NCI-H2029 (cell line): ENCODE results near the gene HOXD10.
A peak's percentile ranks its signal among the peaks of the same experiment; 100 is the strongest.

Experiments
- DNase-seq: peaks from one replicate; lab custom pipeline; 2025; lab: John Stamatoyannopoulos, UW

Gene HOXD10

GRCh38 chr2:176107731-176108181, 8.8 kb upstream of the HOXD10 start:
- peak; percentile 18 for DNase-seq

DNA sequence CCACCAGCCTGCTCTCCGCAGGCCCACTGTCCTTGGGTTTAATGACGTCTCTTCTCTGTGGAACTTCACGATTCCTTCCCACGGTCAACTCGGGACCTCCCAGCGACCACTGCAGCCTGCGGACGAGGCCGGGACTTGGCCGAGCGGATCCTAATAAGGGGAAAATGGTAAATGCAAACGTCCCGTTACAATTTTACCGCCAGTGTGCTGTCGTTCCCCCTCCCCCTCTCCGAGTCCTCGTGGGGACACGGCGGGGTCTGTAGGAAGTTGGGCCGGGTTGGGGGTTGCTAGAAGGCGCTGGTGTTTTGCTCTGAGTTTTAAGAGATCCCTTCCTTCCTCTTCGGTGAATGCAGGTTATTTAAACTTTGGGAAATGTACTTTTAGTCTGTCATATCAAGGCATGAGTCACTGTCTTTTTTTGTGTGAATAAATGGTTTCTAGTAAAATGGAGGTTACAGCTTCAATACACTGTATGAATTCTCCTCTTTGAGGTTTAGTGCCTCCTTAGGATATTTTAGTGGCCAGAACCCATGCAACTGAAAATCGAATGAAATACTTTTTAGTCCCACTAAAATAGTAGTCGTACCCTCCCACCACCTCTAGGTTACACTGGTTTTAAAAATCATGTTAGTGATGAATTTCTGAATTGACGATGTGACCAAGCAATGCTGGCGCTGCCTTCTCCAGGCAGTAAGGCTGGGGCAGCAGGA, 7.2 kb upstream of the HOXD10 start:
- no peak for DNase-seq

DNA sequence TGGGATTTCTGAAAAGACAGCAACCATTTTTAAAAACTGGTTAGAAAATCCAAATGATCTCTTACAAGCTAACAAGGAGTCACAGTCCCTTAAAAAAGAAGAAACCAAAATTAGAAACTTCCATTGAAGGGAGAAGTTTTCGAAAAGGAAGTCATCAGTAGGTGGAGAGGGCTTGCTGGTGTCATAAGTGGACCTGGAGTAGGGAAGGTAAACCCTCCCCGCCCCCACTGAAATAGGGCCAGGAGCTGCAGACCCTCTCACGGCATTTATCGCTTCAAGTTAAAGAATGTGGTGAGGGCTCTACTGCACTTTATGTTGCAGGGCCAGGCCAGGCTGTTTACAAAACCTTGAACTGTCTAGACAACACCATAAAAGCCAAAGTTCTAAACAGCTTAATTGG, 6.6 kb upstream of the HOXD10 start:
- no peak for DNase-seq

DNA sequence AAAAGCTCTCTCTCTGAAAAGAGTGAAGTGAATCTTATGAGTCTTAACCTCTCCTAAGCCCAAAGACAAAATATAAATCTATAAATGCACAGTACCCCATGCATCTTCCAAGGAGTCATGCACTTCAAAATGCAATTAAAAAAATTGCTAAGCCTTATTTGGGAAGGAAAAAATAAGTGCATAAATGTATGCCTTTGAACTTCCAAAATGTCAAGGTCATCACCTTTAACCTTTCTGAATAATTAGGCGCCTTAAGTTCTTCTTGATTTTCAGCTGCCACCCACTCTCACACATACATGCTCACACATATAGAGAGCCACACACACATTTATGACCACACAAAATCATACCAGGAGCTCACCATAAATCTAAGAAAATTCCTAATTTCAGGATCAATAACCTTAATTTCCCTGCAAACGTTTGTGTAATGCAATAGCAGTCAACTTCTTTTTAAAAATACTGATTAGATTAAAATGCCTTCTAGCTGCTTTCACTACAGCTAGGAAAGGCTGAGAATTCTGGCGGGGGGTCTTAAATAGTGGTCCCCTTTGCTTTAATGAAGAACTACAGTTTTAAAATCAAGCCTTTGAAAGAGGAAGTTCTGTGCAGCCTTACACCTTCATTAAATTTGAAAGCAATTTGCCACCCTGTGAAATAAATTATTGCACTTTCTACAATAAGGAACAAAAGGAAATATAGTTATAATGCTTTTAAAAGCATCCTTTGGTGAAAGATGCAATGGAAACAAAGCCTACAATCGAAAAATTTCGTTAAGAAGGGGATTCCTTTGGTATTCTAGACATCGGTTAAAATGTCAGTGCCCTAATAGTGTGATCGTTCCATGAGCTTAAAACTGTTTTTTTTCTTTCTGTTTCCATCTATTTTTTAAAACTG, 5.9 kb upstream of the HOXD10 start:
- no peak for DNase-seq

- peak; percentile 58 for DNase-seq
These were observed 5.3 kb upstream of the HOXD10 start for GRCh38 chr2:176111309-176111663.

DNA sequence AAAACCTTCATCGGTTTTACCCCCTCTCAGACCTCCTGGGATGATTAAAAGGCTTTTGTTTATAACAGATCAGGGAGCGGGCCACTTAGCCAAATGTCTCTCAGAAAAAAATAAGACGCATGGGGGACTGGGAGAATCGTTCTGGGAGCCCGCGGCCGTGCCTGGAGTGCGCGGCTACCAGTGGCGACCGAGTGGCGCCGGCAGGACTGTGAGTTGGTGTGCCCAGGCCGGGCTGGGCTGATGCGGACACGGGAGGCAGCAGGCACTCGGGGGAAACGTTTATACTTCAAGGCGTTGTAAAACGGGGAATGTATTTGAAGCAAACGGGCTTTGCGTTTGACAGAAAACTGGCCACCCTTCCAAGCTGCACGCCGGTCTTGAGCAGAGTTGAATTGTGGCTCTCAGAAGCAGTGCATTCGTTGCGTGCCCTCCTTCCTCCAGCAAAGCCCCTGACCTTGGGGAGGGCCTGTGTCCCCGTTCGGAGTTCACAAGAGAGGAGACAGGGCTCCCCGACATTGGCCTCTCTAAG, 4.7 kb upstream of the HOXD10 start:
- DNase-seq, result no peak

DNA sequence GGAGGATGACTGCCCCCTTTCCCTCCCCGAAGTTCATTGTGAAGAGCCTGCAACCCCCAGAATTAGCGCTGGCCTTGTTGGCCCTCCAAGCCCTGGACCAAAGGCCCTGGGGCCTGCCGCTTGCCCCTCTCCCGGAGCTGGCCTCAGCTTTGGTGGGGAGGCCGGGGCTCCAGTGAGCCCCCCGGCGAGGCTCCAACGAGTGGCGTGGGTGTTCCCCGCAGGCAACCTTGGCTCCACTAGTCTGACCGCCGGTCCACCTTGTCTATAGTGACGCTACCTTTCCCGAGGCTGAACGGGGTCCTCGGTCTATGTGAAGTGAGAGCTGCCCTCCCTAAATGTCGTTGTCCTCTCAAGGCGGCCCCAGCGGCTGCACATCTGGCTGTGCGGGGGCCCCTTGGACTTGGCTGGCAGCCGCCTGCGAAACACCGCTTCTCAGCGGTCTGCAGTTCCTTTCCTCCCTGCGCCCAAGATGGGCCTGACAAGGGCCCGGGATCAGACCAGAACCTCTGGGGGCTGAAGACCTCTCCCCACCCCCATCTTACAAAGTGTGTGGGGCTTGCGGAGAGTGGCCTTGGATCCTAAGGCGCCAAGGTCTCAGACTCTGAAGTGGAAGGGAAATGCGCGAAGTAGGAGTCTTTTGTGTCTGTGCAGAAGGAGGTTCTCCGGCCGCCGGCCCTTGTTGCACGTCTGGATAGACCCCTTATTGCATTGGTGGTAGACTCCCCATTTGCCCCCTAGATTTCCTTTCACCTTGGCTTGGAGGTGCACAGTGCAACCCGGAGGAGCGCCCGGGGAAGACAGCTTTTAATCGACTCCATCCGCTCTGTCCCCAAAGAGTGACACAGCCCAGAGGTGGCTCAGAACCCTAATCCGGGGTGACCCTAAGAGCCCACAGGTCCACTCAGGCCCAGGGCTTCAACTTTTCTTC, 3.9 kb upstream of the HOXD10 start:
- DNase-seq, result no peak

GRCh38 chr2:176114120-176114929, 2.3 kb upstream of the HOXD10 start:
- peak; percentile 82 for DNase-seq

DNA sequence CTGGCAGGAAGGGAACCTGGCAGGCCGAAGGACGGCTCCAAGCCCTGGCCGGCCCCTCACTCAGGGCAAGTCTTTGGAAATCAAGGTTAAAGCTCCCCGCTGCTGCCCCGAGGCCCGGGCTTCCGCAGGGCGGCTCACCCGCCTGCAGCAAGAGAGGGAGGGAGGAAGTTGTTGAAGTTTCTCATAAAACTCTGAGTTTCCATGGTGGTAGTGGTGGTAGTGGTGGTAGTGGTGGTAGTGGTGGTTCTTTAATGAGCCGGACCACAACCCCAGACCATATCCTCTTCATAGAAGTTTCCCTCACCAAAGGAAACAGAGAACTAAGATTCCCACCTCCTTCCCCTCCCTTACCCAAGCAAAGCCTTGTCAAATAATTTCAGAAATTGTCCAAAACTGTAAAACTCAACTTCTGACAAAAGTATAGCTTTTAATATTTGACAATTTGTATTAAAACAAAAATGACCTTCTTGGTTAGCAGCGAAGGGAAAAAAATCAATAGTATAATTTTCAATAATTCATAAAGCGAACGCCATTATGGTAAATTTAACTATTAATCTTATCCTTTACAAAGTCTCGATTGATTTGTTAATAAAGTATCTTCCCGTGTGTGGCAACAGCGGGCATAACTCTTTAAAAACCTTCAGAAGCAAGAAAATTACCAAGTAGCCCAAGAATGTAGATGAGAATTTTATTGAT, 1.5 kb upstream of the HOXD10 start:
- DNase-seq, result no peak

GRCh38 chr2:176117162-176117822, 714 bp downstream of the HOXD10 start:
- no peak for DNase-seq

GRCh38 chr2:176117823-176118371, 1.3 kb downstream of the HOXD10 start:
- no peak for DNase-seq

GRCh38 chr2:176118601-176119339, 2.2 kb downstream of the HOXD10 start:
- DNase-seq, result peak; percentile 83

GRCh38 chr2:176120364-176121189, 4.0 kb downstream of the HOXD10 start:
- no peak for DNase-seq

DNA sequence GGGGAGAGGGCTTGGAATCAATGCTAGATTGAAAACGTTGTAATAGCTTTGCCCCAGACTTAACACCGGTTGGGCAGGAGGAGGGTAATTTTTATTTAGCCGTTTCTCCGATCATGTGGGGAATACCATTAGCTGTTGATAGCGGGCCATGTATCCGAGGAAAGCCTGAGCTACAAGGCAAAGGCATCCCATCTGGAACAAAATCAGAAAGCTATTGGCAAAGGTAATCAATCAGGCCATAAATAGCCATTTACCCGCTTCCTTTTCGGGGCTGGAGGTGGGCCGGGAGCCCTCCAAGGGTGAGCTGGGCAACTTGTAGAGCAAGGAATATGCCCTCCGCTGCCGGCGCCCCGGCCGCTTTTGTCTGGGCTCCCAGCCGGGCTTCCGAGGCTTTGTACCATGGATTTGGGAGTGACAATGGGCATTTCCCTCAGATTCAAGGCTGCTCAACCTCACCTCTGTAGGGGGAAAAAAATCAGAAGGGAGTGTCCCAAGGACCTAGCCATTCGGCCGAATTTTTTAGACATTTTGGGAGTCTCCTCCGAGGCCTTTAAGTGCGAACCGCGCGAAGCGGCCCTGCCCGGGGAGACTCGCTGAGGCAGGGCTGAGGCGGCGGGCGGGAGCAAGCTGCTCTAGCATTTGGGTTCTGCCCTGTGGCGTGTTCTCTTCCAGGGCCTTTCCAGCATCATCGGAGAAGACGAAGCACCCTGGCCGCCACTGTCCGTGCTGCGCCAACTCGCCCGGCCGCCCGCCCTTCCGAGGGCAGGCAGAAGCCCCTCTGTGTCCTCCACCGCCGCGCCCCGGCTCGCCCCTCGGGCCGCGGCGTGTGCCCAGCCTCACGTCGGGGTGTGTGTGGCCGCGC, 4.8 kb downstream of the HOXD10 start:
- DNase-seq, result no peak

DNA sequence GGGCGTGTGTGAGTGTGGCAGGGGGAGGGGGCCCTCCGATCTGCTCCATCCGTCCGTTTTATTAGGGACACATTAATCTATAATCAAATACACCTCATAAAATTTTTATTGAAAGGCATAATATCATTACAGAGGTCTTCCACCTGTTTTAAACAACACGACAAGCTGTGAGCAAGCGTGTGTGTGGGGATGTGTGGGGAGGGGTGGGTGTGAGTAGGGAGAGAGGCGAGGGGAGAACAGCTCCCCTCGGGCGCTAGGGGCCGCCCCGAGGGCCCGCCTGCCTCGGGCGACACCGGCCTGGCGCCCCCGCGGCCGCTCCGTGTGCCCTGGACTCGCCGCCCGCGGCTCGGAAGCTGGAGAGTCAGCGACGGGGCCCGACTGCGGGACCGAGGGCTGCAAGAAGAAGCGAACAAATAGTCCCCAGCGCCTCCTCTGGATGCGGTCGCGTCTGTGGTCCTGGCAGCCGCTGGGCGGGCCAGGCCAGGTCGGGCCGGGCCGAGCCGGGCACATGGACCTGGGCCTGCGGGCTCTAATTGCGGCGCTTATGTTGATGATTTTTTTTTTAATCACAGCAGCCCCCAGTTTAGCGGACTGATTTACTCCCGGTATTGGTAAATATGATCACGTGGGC, 5.6 kb downstream of the HOXD10 start:
- DNase-seq, result no peak

GRCh38 chr2:176122683-176123410, 6.3 kb downstream of the HOXD10 start, which contains the start of gene HOXD9:
HOXD9 (plus strand) TSS chr2:176122719; CDS start chr2:176122769, 50 bp downstream.
- peak; percentile 44 for DNase-seq
